Peyer's patch (tissue), 4 donors: Measurements from ENCODE around the gene TPTE. TPM values are rescaled to one million over a fixed set of nuclear protein-coding genes. Genes with fewer than 3 reads are reported as not detected.
"Not testable (repeated sequence)": the region's sequence is repeated elsewhere in the genome, so short reads cannot be mapped to it uniquely, and the experiment has no call there.

ENCODE experiments used
- DNase-seq, 3 donors: peaks; one replicate each; pipeline ENCODE4 v3.0.0-alpha.2; 2017 to 2019
- H3K27ac ChIP-seq, 4 donors: fragments of 200-600 bp; sonication (generic); one replicate each; pipeline ENCODE4 v1.5.1; 2016 to 2019
- H3K27me3 ChIP-seq, 2 donors: fragments of 200-600 bp; sonication (generic); one replicate each; pipeline ENCODE4 v1.5.1; 2019
- H3K36me3 ChIP-seq, 3 donors: fragments of 200-600 bp; sonication (generic); one replicate each; pipeline ENCODE4 v1.5.1; 2016 to 2019
- H3K4me1 ChIP-seq, 4 donors: fragments of 200-600 bp; sonication (generic); one replicate each; pipeline ENCODE4 v1.5.1; 2016 to 2019
- H3K4me3 ChIP-seq, 4 donors: fragments of 200-600 bp; sonication (generic); 1 replicate in 3 of 4; 2 replicates in 1 of 4; pipeline ENCODE4 v1.5.1; 2016 to 2019; ENCODE audit warnings: mild to moderate bottlenecking in 1 of 4
- H3K9me3 ChIP-seq, 4 donors: fragments of 200-600 bp; sonication (generic); one replicate each; pipeline ENCODE4 v1.5.1; 2016 to 2019; ENCODE audit warnings: mild to moderate bottlenecking in 1 of 4
- POLR2A ChIP-seq, 2 donors: fragments of 450-650 bp; IDR thresholded peaks; one replicate each; pipeline ENCODE4 v1.5.1; 2017; ENCODE audit warnings: antibody characterized with exemption in 2 of 2, mild to moderate bottlenecking in 2 of 2, moderate library complexity in 2 of 2
- small RNA-seq, 2 donors: library from RNA; depleted of rRNA; stranded (forward); fragments of <200 nt; gene quantifications; one replicate each; pipeline ENCODE3, GENCODE V24; 2016
- total RNA-seq, 4 donors: library from RNA; depleted of rRNA; stranded (reverse); fragments of >200 nt; gene quantifications; one replicate each; pipeline ENCODE4 v1.1.0, GENCODE V29; 2016
- TF ChIP-seq, protein P1 (sequence below), 6 experiments: fragments of 450-650 bp in 4 of 6; fragments of 200-600 bp in 2 of 6; sonication (generic) in 1 of 6; IDR thresholded peaks; one replicate each; pipeline ENCODE4 v1.5.1; 2017 to 2019; ENCODE audit warnings: antibody characterized with exemption in 6 of 6, mild to moderate bottlenecking in 3 of 6, moderate library complexity in 1 of 6

TPTE gene
- total RNA-seq, 4 donors from 2014 or later = not detected

DNA sequence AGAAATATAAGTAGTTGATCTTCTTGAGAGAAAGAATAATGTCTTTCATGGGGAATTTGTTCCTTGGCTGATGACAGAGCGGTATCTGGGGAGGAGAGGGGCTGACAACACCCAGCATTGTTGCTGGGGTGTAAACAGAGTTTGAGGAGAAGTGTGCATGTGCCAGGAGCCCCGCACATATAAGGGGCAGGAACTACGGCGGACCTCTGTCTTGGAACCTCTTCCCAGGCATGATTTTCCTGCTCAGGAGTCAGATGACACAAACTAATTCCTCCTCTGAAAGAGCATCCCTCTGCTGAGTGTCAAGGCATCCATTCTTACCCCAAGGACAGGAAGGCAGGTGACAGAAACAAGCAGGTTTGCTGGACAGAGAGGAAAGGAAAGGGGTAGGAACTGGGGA is 119.1 kb downstream of the TPTE start:
- no peak for TF ChIP-seq POLR2A (IDR thresholded peaks at IDR 0.05)
- TF ChIP-seq, protein P1, sequence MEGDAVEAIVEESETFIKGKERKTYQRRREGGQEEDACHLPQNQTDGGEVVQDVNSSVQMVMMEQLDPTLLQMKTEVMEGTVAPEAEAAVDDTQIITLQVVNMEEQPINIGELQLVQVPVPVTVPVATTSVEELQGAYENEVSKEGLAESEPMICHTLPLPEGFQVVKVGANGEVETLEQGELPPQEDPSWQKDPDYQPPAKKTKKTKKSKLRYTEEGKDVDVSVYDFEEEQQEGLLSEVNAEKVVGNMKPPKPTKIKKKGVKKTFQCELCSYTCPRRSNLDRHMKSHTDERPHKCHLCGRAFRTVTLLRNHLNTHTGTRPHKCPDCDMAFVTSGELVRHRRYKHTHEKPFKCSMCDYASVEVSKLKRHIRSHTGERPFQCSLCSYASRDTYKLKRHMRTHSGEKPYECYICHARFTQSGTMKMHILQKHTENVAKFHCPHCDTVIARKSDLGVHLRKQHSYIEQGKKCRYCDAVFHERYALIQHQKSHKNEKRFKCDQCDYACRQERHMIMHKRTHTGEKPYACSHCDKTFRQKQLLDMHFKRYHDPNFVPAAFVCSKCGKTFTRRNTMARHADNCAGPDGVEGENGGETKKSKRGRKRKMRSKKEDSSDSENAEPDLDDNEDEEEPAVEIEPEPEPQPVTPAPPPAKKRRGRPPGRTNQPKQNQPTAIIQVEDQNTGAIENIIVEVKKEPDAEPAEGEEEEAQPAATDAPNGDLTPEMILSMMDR (IDR thresholded peaks at IDR 0.05) = no peak
- no peaks in the 10 kb centered on the region for H3K27me3 ChIP-seq
- no peaks in the 10 kb centered on the region for H3K4me1 ChIP-seq
- H3K27ac ChIP-seq = no peak overlapping the region
- H3K9me3 ChIP-seq = peaks cover 0 to 9% (median 4%) of the 10 kb centered on the region in 4 donors
- no peak overlapping the region for H3K4me3 ChIP-seq
- no peak for DNase-seq
- no peaks in the 10 kb centered on the region for H3K36me3 ChIP-seq

DNA sequence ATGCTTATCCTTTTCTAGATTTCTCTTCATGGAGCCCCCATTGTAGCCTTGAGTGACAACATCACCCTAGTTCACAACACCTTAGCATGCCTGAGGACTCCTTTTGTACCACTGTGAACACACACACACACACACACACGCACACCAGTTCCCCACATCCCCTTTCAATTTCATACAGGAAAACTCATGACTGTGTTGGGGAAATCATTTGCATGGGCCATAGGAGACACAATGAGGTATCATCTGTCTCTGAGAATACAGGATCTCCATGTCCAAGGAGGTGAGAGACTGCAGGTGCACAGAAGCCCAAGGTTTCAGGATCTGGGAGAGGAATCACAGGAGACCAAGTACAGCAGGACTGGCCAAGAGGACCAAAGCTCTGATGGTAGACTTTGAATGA is 119.7 kb downstream of the TPTE start:
- TF ChIP-seq POLR2A (IDR thresholded peaks at IDR 0.05) = no peak
- TF ChIP-seq, protein P1 (IDR thresholded peaks at IDR 0.05) = no peak
- no peak overlapping the region for H3K27ac ChIP-seq
- H3K4me3 ChIP-seq = no peak overlapping the region
- H3K36me3 ChIP-seq = no peaks in the 10 kb centered on the region
- no peak for DNase-seq
- no peaks in the 10 kb centered on the region for H3K27me3 ChIP-seq
- no peaks in the 10 kb centered on the region for H3K4me1 ChIP-seq
- H3K9me3 ChIP-seq = peaks cover 0 to 13% (median 4%) of the 10 kb centered on the region in 4 donors

DNA sequence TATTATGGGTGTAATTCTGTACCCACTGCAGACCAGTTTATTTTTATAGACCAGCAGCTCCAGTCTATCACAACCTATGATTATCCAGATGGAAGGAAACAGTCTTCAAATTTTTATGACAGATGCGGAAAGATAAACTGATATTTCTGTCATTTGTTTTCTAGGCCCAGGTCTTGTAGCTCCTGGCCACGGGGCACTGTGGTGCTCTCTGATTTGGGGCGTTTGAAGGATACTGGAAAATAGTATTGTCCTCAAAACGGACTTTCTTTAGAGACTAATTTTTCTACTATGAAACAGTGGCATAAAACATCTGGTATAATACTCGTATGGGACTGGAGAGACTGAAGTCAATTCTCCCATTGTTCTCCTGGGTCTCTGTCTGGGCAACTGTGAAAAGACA is 124.3 kb downstream of the TPTE start:
- H3K36me3 ChIP-seq, H3K27ac ChIP-seq, DNase-seq, H3K4me3 ChIP-seq, H3K9me3 ChIP-seq, H3K27me3 ChIP-seq, H3K4me1 ChIP-seq: not testable (repeated sequence)

DNA sequence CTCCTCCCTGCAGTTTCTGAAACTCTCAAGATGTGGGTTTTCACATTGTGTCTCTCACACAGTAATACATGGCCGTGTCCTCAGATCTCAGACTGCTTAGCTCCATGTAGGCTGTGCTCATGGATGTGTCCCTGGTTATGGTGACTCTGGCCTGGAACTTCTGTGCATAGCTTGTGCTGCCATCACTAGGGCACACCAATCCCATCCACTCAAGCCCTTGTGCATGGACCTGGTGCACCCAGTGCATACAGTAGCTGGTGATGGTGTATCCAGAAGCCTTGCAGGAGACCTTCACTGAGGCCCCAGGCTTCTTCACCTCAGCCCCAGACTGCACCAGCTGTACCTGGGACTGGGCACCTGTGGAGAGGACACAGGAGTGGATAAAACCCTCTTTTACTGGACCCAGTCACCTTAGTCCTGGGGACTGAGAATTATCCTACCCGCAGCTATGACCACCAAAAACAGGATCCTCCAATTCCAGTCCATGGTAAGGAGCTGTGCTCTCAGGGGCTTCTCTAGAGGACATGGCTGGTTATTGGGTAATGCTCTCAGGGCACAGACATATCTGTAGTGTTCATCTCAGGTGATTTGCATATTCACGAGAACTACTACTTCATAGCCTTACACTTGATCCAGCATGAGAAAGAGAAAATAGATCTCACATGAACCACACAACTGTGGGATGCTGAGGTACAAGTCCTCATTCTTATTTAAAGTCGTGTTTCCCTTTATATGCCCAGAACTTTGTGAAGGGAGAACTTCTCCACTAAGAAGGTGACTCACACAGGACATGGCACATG is 128.2 kb downstream of the TPTE start:
- H3K36me3 ChIP-seq, H3K9me3 ChIP-seq, DNase-seq, H3K4me3 ChIP-seq, H3K4me1 ChIP-seq, H3K27me3 ChIP-seq, H3K27ac ChIP-seq: not testable (repeated sequence)

DNA sequence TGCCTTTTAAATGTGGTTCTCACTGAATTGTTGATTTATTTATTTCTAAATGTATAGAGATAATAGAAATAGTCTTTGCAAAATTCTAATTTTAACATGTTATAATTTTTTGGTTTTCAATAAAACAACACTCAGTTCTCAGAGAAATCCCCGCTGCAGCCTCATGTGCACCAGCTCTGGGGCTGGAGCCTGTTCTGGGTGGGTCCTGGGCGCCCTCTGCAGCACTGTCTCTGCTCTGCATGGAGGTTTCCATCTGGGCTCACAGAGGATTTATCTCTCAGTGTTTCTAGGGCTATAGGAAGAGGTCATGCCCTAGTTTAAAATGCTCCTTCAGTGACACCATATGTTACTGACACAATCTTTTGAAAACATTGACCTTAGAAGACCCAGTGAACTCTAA is 128.9 kb downstream of the TPTE start:
- not testable (repeated sequence) for H3K9me3 ChIP-seq, H3K27ac ChIP-seq, H3K4me3 ChIP-seq, H3K4me1 ChIP-seq, DNase-seq, H3K36me3 ChIP-seq, H3K27me3 ChIP-seq

Small RNA genes within 50 kb of the gene (small RNA-seq; reads per million reads assigned to genes)
- gene CYCSP41 = 0 reads per million in 2 donors
